Measurements from ENCODE around the gene PAGE4.

DNA sequence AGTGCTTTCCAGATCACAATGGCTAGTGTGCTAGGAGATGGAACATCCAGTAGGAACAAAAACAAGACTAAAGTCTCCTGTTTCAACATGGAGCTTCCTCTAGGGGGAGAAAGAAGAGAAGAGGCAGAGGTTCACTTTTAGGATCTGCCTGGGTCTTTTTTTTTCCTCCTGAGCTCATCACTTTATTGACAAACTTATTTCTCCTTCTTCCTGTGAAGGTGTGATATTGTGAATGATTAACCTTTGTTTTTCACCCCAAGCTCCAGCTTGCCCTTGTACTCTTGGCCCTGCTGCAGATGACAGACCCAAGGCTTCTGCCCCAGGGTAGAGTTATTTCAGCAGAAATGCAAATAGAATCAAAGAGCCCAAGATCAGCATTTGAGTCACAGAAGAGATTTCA is 13.5 kb downstream of the PAGE4 start:
- TF ChIP-seq, protein P1, sequence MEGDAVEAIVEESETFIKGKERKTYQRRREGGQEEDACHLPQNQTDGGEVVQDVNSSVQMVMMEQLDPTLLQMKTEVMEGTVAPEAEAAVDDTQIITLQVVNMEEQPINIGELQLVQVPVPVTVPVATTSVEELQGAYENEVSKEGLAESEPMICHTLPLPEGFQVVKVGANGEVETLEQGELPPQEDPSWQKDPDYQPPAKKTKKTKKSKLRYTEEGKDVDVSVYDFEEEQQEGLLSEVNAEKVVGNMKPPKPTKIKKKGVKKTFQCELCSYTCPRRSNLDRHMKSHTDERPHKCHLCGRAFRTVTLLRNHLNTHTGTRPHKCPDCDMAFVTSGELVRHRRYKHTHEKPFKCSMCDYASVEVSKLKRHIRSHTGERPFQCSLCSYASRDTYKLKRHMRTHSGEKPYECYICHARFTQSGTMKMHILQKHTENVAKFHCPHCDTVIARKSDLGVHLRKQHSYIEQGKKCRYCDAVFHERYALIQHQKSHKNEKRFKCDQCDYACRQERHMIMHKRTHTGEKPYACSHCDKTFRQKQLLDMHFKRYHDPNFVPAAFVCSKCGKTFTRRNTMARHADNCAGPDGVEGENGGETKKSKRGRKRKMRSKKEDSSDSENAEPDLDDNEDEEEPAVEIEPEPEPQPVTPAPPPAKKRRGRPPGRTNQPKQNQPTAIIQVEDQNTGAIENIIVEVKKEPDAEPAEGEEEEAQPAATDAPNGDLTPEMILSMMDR (IDR thresholded peaks at IDR 0.05; ENCODE audit: low read depth, low read length, missing input control) = no peak
- TF ChIP-seq FOXA1 (IDR thresholded peaks at IDR 0.05) (no peak), TAF1 (conservative IDR thresholded peaks at IDR 0.05) (no peak), GABPA (IDR thresholded peaks at IDR 0.05 in 1 of 2, conservative IDR thresholded peaks at IDR 0.05 in 1 of 2) (no peak), SP1 (IDR thresholded peaks at IDR 0.05) (no peak), JUND (IDR thresholded peaks at IDR 0.05) (no peak), RAD21 (IDR thresholded peaks at IDR 0.05) (peak in 1 of 2 donors; percentile 39), YY1 (IDR thresholded peaks at IDR 0.05) (no peak)
- TF ChIP-seq, protein P2, sequence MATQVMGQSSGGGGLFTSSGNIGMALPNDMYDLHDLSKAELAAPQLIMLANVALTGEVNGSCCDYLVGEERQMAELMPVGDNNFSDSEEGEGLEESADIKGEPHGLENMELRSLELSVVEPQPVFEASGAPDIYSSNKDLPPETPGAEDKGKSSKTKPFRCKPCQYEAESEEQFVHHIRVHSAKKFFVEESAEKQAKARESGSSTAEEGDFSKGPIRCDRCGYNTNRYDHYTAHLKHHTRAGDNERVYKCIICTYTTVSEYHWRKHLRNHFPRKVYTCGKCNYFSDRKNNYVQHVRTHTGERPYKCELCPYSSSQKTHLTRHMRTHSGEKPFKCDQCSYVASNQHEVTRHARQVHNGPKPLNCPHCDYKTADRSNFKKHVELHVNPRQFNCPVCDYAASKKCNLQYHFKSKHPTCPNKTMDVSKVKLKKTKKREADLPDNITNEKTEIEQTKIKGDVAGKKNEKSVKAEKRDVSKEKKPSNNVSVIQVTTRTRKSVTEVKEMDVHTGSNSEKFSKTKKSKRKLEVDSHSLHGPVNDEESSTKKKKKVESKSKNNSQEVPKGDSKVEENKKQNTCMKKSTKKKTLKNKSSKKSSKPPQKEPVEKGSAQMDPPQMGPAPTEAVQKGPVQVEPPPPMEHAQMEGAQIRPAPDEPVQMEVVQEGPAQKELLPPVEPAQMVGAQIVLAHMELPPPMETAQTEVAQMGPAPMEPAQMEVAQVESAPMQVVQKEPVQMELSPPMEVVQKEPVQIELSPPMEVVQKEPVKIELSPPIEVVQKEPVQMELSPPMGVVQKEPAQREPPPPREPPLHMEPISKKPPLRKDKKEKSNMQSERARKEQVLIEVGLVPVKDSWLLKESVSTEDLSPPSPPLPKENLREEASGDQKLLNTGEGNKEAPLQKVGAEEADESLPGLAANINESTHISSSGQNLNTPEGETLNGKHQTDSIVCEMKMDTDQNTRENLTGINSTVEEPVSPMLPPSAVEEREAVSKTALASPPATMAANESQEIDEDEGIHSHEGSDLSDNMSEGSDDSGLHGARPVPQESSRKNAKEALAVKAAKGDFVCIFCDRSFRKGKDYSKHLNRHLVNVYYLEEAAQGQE (IDR thresholded peaks at IDR 0.05) = no peak
